Type B pancreatic cell (in vitro differentiated cells): ENCODE measurements around the gene ILK. TPM values are rescaled to one million over a fixed set of nuclear protein-coding genes. Genes with fewer than 3 reads are reported as not detected.

Experiments used
- DNase-seq: peaks from one replicate; pipeline ENCODE4 v3.0.0; 2021; ENCODE audit warnings: mixed read lengths; ENCODE audit not compliant: unreplicated experiment; ENCODE audit errors: extremely low spot score
- H3K27ac Mint-ChIP-seq: 2 replicates; pipeline ENCODE4 v1.8.0; 2021; ENCODE audit warnings: mild to moderate bottlenecking, mixed read lengths
- H3K27me3 Mint-ChIP-seq: 2 replicates; pipeline ENCODE4 v1.8.0; 2021; ENCODE audit warnings: mixed read lengths
- H3K36me3 Mint-ChIP-seq: 2 replicates; pipeline ENCODE4 v1.8.0; 2021; ENCODE audit warnings: mixed read lengths
- H3K4me1 Mint-ChIP-seq: one replicate; pipeline ENCODE4 v1.8.0; 2021; ENCODE audit warnings: mixed read lengths; ENCODE audit not compliant: unreplicated experiment
- H3K4me3 Mint-ChIP-seq: 2 replicates; pipeline ENCODE4 v1.8.0; 2021; ENCODE audit warnings: mild to moderate bottlenecking, mixed read lengths
- H3K9me3 Mint-ChIP-seq: 2 replicates; pipeline ENCODE4 v1.8.0; 2021; ENCODE audit warnings: mixed read lengths
- total RNA-seq: library from RNA; stranded (reverse); gene quantifications from 2 replicates; pipeline ENCODE4 v1.2.1, GENCODE V29; 2021; ENCODE audit warnings: low replicate concordance
- TF ChIP-seq, protein P1 (sequence below): fragments of 200-600 bp; sonication (generic); conservative IDR thresholded peaks from 2 replicates; pipeline ENCODE4 v1.5.0; 2021; ENCODE audit warnings: antibody characterized with exemption, mild to moderate bottlenecking

Gene ILK
- total RNA-seq, 1 donor from 2014 or later = 135 TPM

DNA sequence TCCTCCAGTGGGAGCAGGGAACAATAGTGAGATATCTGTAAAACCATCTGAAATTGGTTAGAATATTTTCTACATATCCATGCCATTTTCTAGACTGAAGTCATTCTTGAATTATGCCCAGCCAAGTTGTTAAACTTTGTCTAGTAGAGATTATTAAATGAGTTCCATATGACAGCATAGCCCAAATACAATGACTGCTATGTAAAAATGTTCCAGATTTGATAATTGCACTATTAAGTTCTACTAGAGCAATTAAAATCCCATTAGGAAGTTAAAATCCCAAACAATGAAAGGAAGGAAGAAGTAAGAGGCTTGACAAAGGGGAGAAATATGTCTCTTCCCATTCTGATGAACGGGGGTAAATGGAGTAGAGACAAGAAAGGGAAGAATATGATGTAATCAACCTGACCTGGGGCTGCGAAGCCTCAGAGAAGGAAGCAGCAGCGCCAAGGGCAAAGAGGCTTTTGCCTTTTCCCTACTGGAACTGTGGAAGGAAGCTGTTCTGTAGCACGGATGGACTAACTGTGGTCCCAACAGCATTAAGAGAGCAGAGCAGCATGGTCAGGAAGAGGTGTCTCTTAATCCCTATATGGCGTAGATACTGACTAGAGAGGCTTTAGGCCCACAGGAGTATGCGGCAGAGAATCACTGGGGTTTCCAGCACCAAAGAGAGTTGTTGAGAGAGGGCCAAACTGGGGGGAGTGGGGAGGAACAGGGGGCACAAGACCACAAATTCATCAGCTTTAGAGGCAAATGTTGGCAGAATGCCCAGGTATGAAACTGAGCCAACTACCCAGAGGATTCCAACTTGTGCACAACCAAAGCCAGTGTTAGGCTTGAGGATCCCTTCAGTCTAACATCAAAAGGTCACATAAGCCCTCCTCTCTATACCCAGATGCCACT is 26.9 kb upstream of the ILK start:
- no peaks in the 10 kb centered on the region for H3K27me3 Mint-ChIP-seq
- no peak overlapping the region for H3K4me3 Mint-ChIP-seq
- no peak for DNase-seq
- peaks cover 13% of the 10 kb centered on the region for H3K36me3 Mint-ChIP-seq
- no peaks in the 10 kb centered on the region for H3K9me3 Mint-ChIP-seq
- H3K27ac Mint-ChIP-seq = peak overlapping the region; percentile 48
- TF ChIP-seq, protein P1, sequence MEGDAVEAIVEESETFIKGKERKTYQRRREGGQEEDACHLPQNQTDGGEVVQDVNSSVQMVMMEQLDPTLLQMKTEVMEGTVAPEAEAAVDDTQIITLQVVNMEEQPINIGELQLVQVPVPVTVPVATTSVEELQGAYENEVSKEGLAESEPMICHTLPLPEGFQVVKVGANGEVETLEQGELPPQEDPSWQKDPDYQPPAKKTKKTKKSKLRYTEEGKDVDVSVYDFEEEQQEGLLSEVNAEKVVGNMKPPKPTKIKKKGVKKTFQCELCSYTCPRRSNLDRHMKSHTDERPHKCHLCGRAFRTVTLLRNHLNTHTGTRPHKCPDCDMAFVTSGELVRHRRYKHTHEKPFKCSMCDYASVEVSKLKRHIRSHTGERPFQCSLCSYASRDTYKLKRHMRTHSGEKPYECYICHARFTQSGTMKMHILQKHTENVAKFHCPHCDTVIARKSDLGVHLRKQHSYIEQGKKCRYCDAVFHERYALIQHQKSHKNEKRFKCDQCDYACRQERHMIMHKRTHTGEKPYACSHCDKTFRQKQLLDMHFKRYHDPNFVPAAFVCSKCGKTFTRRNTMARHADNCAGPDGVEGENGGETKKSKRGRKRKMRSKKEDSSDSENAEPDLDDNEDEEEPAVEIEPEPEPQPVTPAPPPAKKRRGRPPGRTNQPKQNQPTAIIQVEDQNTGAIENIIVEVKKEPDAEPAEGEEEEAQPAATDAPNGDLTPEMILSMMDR = no peak
- H3K4me1 Mint-ChIP-seq = peaks cover 12% of the 10 kb centered on the region

DNA sequence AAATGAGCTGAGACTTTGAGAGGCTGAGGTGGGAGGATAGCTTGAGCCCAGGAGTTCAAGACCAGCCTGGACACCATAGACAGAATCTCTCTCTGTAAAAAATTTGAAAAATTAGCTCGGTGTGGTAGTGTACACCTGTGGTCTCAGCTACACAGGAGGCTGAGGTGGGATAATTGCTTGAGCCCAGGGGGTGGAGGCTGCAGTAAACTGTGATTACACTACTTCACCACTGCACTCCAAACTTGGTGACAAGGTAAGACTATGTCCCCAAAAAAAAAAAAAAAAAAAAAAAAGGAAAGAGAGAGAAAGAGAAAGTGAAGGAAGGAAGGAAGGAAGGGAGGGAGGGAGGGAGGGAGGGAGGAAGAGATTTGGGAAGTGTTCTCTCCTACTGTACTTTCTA is 25.4 kb upstream of the ILK start:
- DNase-seq = no peak
- H3K4me1 Mint-ChIP-seq = peaks cover 12% of the 10 kb centered on the region
- H3K4me3 Mint-ChIP-seq = no peak overlapping the region
- peaks cover 12% of the 10 kb centered on the region for H3K36me3 Mint-ChIP-seq
- H3K9me3 Mint-ChIP-seq = peaks cover 4% of the 10 kb centered on the region
- H3K27me3 Mint-ChIP-seq = no peaks in the 10 kb centered on the region
- TF ChIP-seq, protein P1 = no peak
- no peak overlapping the region for H3K27ac Mint-ChIP-seq

DNA sequence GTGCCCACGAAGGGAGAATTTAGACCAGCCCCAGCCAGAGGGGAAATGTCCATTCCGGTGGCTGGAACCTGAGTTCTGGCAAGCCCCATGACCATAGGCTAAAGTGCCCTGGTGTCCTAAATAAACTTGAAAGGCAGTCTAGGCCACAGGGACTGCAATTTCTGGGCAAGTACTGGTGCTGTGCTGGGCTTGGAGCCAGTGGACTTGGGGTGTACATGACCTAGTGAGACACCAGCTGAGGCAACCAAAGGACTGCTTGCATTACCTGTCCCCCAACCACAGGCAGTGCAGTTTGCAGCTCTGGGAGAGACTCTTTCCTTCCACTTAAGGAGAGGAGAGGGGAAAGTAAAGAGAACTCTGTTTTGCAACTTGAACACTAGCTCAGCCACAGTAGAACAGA is 23.9 kb upstream of the ILK start:
- no peak overlapping the region for H3K27ac Mint-ChIP-seq

DNA sequence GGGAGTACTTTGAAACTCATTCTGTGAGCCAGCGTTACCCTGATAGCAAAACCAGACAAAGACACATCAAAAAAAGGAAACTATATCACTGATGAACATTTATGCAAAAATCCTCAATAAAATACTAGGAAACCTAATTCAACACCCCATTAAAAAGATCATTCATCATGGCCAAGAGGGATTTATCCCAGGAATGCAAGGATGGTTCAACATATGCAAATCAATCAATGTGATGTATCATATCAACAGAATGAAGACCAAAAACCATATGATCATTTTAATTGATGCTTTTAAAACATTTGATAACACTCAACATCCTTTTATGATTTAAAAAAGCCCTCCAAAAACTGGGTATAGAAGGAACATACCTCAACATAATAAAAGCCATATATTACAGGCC is 20.0 kb upstream of the ILK start:
- no peak for DNase-seq
- Mint-ChIP-seq H3K9me3 (peaks cover 9% of the 10 kb centered on the region), H3K27ac (no peak overlapping the region), H3K36me3 (peaks cover 22% of the 10 kb centered on the region), H3K4me1 (no peaks in the 10 kb centered on the region), H3K27me3 (no peaks in the 10 kb centered on the region), H3K4me3 (no peak overlapping the region)
- TF ChIP-seq, protein P1 = no peak

More for the DNA sequence above, 23.9 kb upstream of the ILK start:
- TF ChIP-seq, protein P1 = no peak
- Mint-ChIP-seq H3K4me3 (no peak overlapping the region), H3K9me3 (peaks cover 9% of the 10 kb centered on the region), H3K27me3 (no peaks in the 10 kb centered on the region), H3K36me3 (peaks cover 17% of the 10 kb centered on the region), H3K4me1 (peaks cover 12% of the 10 kb centered on the region)
- DNase-seq = no peak

- Mint-ChIP-seq H3K9me3 (peaks cover 9% of the 10 kb centered on the region), H3K27me3 (no peaks in the 10 kb centered on the region), H3K4me3 (no peak overlapping the region), H3K4me1 (no peaks in the 10 kb centered on the region), H3K27ac (no peak overlapping the region), H3K36me3 (peaks cover 22% of the 10 kb centered on the region)
- TF ChIP-seq, protein P1 = no peak
- DNase-seq = no peak
Measured at GRCh38 chr11:6584528-6584927, 19.0 kb upstream of the ILK start.
